GM23338 (cell line): ENCODE measurements around the gene SREBF2. TPM values are rescaled to one million over a fixed set of nuclear protein-coding genes. Genes with fewer than 3 reads are reported as not detected.
A peak's percentile ranks its signal among the peaks of the same experiment; 100 is the strongest.

ENCODE experiments used
- ATAC-seq: fragments of 200-7000 bp; cut with Tn5 transposase; 3 replicates; pipeline ENCODE4 v1.9.1; 2020
- DNase-seq: peaks from one replicate; pipeline ENCODE4 v3.0.0-alpha.2; 2015; ENCODE audit warnings: low spot score
- H2AFZ ChIP-seq: fragments of 200-600 bp; sonication (generic); 2 replicates; pipeline ENCODE4 v1.8.0; 2016; ENCODE audit warnings: antibody characterized with exemption, mild to moderate bottlenecking, moderate library complexity
- H3F3A ChIP-seq: fragments of 200-600 bp; sonication (generic); replicated peaks from 2 replicates; pipeline ENCODE4 v1.8.0; 2017; ENCODE audit warnings: antibody characterized with exemption, mixed run types, low read depth
- H3K27ac ChIP-seq: fragments of 200-600 bp; sonication (generic); 2 replicates; pipeline ENCODE4 v1.6.1; 2016; ENCODE audit warnings: low read depth
- H3K27me3 ChIP-seq: fragments of 200-600 bp; sonication (generic); 2 replicates; pipeline ENCODE4 v1.8.0; 2016; ENCODE audit warnings: mild to moderate bottlenecking, mixed run types, moderate library complexity; ENCODE audit not compliant: insufficient read depth
- H3K36me3 ChIP-seq: fragments of 200-600 bp; sonication (generic); 2 replicates; pipeline ENCODE4 v1.8.0; 2016; ENCODE audit warnings: mild to moderate bottlenecking; ENCODE audit not compliant: insufficient read depth
- H3K4me1 ChIP-seq: fragments of 200-600 bp; sonication (generic); 2 replicates; pipeline ENCODE4 v1.8.0; 2016; ENCODE audit warnings: mild to moderate bottlenecking, moderate library complexity; ENCODE audit not compliant: insufficient read depth
- H3K4me2 ChIP-seq: fragments of 200-600 bp; sonication (generic); 2 replicates; pipeline ENCODE4 v1.7.1; 2017; ENCODE audit warnings: mixed run types
- H3K4me3 ChIP-seq: fragments of 200-600 bp; sonication (generic); 2 replicates; pipeline ENCODE4 v1.6.1; 2016; ENCODE audit warnings: mixed run types
- H3K79me2 ChIP-seq: fragments of 200-600 bp; sonication (generic); replicated peaks from 2 replicates; pipeline ENCODE4 v1.8.0; 2017; ENCODE audit warnings: mild to moderate bottlenecking; ENCODE audit not compliant: insufficient read depth
- H3K9me2 ChIP-seq: fragments of 200-600 bp; sonication (generic); 2 replicates; pipeline ENCODE4 v1.8.0; 2017; ENCODE audit not compliant: insufficient read depth
- H4K20me1 ChIP-seq: fragments of 200-600 bp; sonication (generic); replicated peaks from 2 replicates; pipeline ENCODE4 v1.8.0; 2017; ENCODE audit warnings: mild to moderate bottlenecking; ENCODE audit not compliant: insufficient read depth
- H3K27ac Mint-ChIP-seq: 2 replicates; pipeline ENCODE4 v1.8.0; 2020; ENCODE audit warnings: inconsistent platforms, mild to moderate bottlenecking, moderate library complexity, mixed read lengths
- H3K27me3 Mint-ChIP-seq: 3 replicates; pipeline ENCODE4 v1.8.0; 2022; ENCODE audit warnings: low read depth, mild to moderate bottlenecking, moderate library complexity, mixed read lengths, inconsistent platforms; ENCODE audit not compliant: insufficient read depth, poor library complexity
- H3K36me3 Mint-ChIP-seq: 3 replicates; pipeline ENCODE4 v1.8.0; 2021; ENCODE audit warnings: low read depth, mild to moderate bottlenecking, inconsistent platforms, moderate library complexity, mixed read lengths
- H3K4me1 Mint-ChIP-seq: 3 replicates; pipeline ENCODE4 v1.8.0; 2020; ENCODE audit warnings: mild to moderate bottlenecking, inconsistent platforms, mixed read lengths
- H3K4me3 Mint-ChIP-seq: 3 replicates; pipeline ENCODE4 v1.8.0; 2021; ENCODE audit warnings: moderate library complexity, mild to moderate bottlenecking, inconsistent platforms, mixed read lengths
- H3K9me3 Mint-ChIP-seq: 3 replicates; pipeline ENCODE4 v1.8.0; 2020; ENCODE audit warnings: moderate library complexity, mild to moderate bottlenecking, inconsistent platforms, mixed read lengths
- CREB1 ChIP-seq: fragments of 250-450 bp; sonication (Bioruptor Pico); IDR thresholded peaks from 2 replicates; pipeline ENCODE4 v1.5.0; 2020; ENCODE audit warnings: low read depth, mild to moderate bottlenecking, moderate library complexity
- CTCF ChIP-seq, 2 experiments: fragments of 200-600 bp in 1 of 2; sonication (generic) in 1 of 2; conservative IDR thresholded peaks; 2 replicates each; pipeline versions ENCODE4 v1.5.1 to v1.6.1; 2016 to 2017; ENCODE audit warnings: antibody characterized with exemption in 2 of 2, low read depth in 2 of 2, mild to moderate bottlenecking in 2 of 2, moderate library complexity in 1 of 2
- EZH2 ChIP-seq: fragments of 200-600 bp; sonication (generic); IDR thresholded peaks from one replicate; pipeline ENCODE4 v1.8.0; 2017; ENCODE audit warnings: antibody characterized with exemption, mild to moderate bottlenecking, low read depth; ENCODE audit not compliant: unreplicated experiment
- EZH2phosphoT487 ChIP-seq: fragments of 200-600 bp; sonication (generic); IDR thresholded peaks from one replicate; pipeline ENCODE4 v1.8.1; 2018; ENCODE audit warnings: antibody characterized with exemption; ENCODE audit not compliant: unreplicated experiment
- JUNB ChIP-seq: IDR thresholded peaks from one replicate; pipeline ENCODE4 v1.6.1; 2016; ENCODE audit warnings: antibody characterized with exemption; ENCODE audit not compliant: unreplicated experiment
- NANOG ChIP-seq: IDR thresholded peaks from 2 replicates; pipeline ENCODE4 v1.6.1; 2016; ENCODE audit warnings: antibody characterized with exemption, borderline replicate concordance
- POLR2AphosphoS5 ChIP-seq: IDR thresholded peaks from 2 replicates; pipeline ENCODE4 v1.6.1; 2016; ENCODE audit warnings: antibody characterized with exemption, low read depth
- STAT1 ChIP-seq: IDR thresholded peaks from one replicate; pipeline ENCODE4 v1.6.1; 2016; ENCODE audit warnings: antibody characterized with exemption; ENCODE audit not compliant: unreplicated experiment
- ZNF114 ChIP-seq: fragments of 250-450 bp; sonication (Bioruptor Pico); IDR thresholded peaks from 2 replicates; pipeline ENCODE4 v1.5.0; 2020; ENCODE audit warnings: mild to moderate bottlenecking, moderate library complexity
- ZNF331 ChIP-seq: fragments of 250-450 bp; sonication (Bioruptor Pico); IDR thresholded peaks from 2 replicates; pipeline ENCODE4 v1.5.0; 2020; ENCODE audit warnings: low read depth, mild to moderate bottlenecking, moderate library complexity
- polyA plus RNA-seq: library from polyadenylated mRNA; unstranded; fragments of >200 nt; fragmentation: Nextera tagmentation; extraction: Ambion mirVana; gene quantifications from 2 replicates; pipeline ENCODE4 v1.2.1, GENCODE V29; 2016
- total RNA-seq: library from RNA; depleted of rRNA; stranded (reverse); fragments of >200 nt; shearing (Covaris generic); gene quantifications from 2 replicates; pipeline ENCODE4 v1.2.3, GENCODE V29; 2014
- TF ChIP-seq, protein P1 (sequence below): fragments of 250-450 bp; sonication (Bioruptor Pico); IDR thresholded peaks from 2 replicates; pipeline ENCODE4 v1.5.0; 2020; ENCODE audit warnings: mild to moderate bottlenecking, moderate library complexity
- TF ChIP-seq, protein P2 (sequence below): IDR thresholded peaks from 2 replicates; pipeline ENCODE4 v1.6.1; 2016; ENCODE audit warnings: antibody characterized with exemption
- TF ChIP-seq, protein P3 (sequence below): IDR thresholded peaks from one replicate; pipeline ENCODE4 v1.6.1; 2018; ENCODE audit warnings: antibody characterized with exemption; ENCODE audit not compliant: unreplicated experiment

Gene SREBF2
- total and polyA plus RNA-seq, 2 experiments from 2014 or later, result 48.7 to 163 TPM

- H3K4me3 ChIP-seq, result 0 out of 2 replicates have a peak overlapping the region, but pooled peaks have one; percentile 15
- peak overlapping the region; percentile 77; the same call in 1 of the 2 replicates for H3K27ac ChIP-seq
- peak overlapping the region; percentile 66; the same call in 1 of the 2 replicates for H3K4me2 ChIP-seq
- Mint-ChIP-seq H3K4me3 (no peak overlapping the region), H3K4me1 (peaks cover 40% of the 10 kb centered on the region), H3K9me3 (no peaks in the 10 kb centered on the region), H3K27ac (peak overlapping the region; percentile 4; the same call in 1 of the 2 replicates), H3K27me3 (peaks cover 12% of the 10 kb centered on the region), H3K36me3 (peaks cover 18% of the 10 kb centered on the region; the same call in 2 of the 3 replicates)
- ATAC-seq (no peak), DNase-seq (no peak)
- H4K20me1 ChIP-seq, result peaks cover 63% of the 10 kb centered on the region
- no peak overlapping the region for H2AFZ ChIP-seq
- no peaks in the 10 kb centered on the region for H3K9me2 ChIP-seq
- TF ChIP-seq, protein P1, sequence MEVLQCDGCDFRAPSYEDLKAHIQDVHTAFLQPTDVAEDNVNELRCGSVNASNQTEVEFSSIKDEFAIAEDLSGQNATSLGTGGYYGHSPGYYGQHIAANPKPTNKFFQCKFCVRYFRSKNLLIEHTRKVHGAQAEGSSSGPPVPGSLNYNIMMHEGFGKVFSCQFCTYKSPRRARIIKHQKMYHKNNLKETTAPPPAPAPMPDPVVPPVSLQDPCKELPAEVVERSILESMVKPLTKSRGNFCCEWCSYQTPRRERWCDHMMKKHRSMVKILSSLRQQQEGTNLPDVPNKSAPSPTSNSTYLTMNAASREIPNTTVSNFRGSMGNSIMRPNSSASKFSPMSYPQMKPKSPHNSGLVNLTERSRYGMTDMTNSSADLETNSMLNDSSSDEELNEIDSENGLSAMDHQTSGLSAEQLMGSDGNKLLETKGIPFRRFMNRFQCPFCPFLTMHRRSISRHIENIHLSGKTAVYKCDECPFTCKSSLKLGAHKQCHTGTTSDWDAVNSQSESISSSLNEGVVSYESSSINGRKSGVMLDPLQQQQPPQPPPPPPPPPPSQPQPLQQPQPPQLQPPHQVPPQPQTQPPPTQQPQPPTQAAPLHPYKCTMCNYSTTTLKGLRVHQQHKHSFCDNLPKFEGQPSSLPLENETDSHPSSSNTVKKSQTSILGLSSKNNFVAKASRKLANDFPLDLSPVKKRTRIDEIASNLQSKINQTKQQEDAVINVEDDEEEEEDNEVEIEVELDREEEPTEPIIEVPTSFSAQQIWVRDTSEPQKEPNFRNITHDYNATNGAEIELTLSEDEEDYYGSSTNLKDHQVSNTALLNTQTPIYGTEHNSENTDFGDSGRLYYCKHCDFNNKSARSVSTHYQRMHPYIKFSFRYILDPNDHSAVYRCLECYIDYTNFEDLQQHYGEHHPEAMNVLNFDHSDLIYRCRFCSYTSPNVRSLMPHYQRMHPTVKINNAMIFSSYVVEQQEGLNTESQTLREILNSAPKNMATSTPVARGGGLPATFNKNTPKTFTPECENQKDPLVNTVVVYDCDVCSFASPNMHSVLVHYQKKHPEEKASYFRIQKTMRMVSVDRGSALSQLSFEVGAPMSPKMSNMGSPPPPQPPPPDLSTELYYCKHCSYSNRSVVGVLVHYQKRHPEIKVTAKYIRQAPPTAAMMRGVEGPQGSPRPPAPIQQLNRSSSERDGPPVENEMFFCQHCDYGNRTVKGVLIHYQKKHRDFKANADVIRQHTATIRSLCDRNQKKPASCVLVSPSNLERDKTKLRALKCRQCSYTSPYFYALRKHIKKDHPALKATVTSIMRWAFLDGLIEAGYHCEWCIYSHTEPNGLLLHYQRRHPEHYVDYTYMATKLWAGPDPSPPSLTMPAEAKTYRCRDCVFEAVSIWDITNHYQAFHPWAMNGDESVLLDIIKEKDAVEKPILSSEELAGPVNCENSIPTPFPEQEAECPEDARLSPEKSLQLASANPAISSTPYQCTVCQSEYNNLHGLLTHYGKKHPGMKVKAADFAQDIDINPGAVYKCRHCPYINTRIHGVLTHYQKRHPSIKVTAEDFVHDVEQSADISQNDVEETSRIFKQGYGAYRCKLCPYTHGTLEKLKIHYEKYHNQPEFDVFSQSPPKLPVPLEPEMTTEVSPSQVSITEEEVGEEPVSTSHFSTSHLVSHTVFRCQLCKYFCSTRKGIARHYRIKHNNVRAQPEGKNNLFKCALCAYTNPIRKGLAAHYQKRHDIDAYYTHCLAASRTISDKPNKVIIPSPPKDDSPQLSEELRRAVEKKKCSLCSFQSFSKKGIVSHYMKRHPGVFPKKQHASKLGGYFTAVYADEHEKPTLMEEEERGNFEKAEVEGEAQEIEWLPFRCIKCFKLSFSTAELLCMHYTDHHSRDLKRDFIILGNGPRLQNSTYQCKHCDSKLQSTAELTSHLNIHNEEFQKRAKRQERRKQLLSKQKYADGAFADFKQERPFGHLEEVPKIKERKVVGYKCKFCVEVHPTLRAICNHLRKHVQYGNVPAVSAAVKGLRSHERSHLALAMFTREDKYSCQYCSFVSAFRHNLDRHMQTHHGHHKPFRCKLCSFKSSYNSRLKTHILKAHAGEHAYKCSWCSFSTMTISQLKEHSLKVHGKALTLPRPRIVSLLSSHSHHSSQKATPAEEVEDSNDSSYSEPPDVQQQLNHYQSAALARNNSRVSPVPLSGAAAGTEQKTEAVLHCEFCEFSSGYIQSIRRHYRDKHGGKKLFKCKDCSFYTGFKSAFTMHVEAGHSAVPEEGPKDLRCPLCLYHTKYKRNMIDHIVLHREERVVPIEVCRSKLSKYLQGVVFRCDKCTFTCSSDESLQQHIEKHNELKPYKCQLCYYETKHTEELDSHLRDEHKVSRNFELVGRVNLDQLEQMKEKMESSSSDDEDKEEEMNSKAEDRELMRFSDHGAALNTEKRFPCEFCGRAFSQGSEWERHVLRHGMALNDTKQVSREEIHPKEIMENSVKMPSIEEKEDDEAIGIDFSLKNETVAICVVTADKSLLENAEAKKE (CRISPR knock-in tag), result no peak
- TF ChIP-seq STAT1, result no peak
- no peak for TF ChIP-seq EZH2phosphoT487
- no peak for TF ChIP-seq CTCF (conservative IDR thresholded peaks at IDR 0.05; ENCODE audit: low read depth in 2 of 2)
- no peak for TF ChIP-seq EZH2
- no peak for TF ChIP-seq CREB1
- TF ChIP-seq POLR2AphosphoS5, result no peak
- no peak for TF ChIP-seq NANOG
- no peak for TF ChIP-seq ZNF331 (CRISPR knock-in tag)
- TF ChIP-seq, protein P2, sequence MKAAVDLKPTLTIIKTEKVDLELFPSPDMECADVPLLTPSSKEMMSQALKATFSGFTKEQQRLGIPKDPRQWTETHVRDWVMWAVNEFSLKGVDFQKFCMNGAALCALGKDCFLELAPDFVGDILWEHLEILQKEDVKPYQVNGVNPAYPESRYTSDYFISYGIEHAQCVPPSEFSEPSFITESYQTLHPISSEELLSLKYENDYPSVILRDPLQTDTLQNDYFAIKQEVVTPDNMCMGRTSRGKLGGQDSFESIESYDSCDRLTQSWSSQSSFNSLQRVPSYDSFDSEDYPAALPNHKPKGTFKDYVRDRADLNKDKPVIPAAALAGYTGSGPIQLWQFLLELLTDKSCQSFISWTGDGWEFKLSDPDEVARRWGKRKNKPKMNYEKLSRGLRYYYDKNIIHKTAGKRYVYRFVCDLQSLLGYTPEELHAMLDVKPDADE, result no peak
- no peak for TF ChIP-seq JUNB
- no peak for TF ChIP-seq ZNF114
- TF ChIP-seq, protein P3, sequence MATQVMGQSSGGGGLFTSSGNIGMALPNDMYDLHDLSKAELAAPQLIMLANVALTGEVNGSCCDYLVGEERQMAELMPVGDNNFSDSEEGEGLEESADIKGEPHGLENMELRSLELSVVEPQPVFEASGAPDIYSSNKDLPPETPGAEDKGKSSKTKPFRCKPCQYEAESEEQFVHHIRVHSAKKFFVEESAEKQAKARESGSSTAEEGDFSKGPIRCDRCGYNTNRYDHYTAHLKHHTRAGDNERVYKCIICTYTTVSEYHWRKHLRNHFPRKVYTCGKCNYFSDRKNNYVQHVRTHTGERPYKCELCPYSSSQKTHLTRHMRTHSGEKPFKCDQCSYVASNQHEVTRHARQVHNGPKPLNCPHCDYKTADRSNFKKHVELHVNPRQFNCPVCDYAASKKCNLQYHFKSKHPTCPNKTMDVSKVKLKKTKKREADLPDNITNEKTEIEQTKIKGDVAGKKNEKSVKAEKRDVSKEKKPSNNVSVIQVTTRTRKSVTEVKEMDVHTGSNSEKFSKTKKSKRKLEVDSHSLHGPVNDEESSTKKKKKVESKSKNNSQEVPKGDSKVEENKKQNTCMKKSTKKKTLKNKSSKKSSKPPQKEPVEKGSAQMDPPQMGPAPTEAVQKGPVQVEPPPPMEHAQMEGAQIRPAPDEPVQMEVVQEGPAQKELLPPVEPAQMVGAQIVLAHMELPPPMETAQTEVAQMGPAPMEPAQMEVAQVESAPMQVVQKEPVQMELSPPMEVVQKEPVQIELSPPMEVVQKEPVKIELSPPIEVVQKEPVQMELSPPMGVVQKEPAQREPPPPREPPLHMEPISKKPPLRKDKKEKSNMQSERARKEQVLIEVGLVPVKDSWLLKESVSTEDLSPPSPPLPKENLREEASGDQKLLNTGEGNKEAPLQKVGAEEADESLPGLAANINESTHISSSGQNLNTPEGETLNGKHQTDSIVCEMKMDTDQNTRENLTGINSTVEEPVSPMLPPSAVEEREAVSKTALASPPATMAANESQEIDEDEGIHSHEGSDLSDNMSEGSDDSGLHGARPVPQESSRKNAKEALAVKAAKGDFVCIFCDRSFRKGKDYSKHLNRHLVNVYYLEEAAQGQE, result no peak
- H3K79me2 ChIP-seq, result peaks cover 100% of the 10 kb centered on the region
- H3K36me3 ChIP-seq, result peaks cover 4% of the 10 kb centered on the region; the same call in 1 of the 2 replicates
- H3K4me1 ChIP-seq, result peaks cover 56% of the 10 kb centered on the region
- H3F3A ChIP-seq, result peaks cover 17% of the 10 kb centered on the region
- H3K27me3 ChIP-seq, result no peaks in the 10 kb centered on the region
These were observed 14.4 kb downstream of the SREBF2 start for GRCh38 chr22:41847300-41847699.
